DOHH2 (cell line): ENCODE measurements around the gene GPX2.

ENCODE experiments used
- H3F3A ChIP-seq: fragments of 200-600 bp; sonication (generic), shearing (Covaris generic); 2 replicates; pipeline ENCODE4 v1.6.0; 2016; ENCODE audit warnings: antibody characterized with exemption, mild to moderate bottlenecking; ENCODE audit not compliant: control insufficient read depth, insufficient read depth
- H3K27ac ChIP-seq: fragments of 200-600 bp; sonication (generic); 2 replicates; pipeline ENCODE4 v1.5.1; 2014; ENCODE audit warnings: low read depth, mild to moderate bottlenecking, low read length, moderate library complexity
- H3K27me3 ChIP-seq: fragments of 200-600 bp; sonication (generic); 2 replicates; pipeline ENCODE4 v1.6.1; 2014; ENCODE audit warnings: mild to moderate bottlenecking, low read length, mixed read lengths; ENCODE audit not compliant: control insufficient read depth
- H3K36me3 ChIP-seq: fragments of 200-600 bp; sonication (generic); 2 replicates; pipeline ENCODE4 v1.6.1; 2014; ENCODE audit warnings: mild to moderate bottlenecking, low read length, moderate library complexity, mixed read lengths; ENCODE audit not compliant: control insufficient read depth
- H3K4me1 ChIP-seq: fragments of 200-600 bp; sonication (generic); 2 replicates; pipeline ENCODE4 v1.6.1; 2014; ENCODE audit warnings: mild to moderate bottlenecking, low read length, mixed read lengths; ENCODE audit not compliant: control insufficient read depth
- H3K4me2 ChIP-seq: fragments of 200-600 bp; sonication (generic); 2 replicates; pipeline ENCODE4 v1.6.0; 2014; ENCODE audit warnings: mild to moderate bottlenecking, low read length, moderate library complexity
- H3K4me3 ChIP-seq: fragments of 200-600 bp; sonication (generic); 2 replicates; pipeline ENCODE4 v1.5.1; 2014; ENCODE audit warnings: mild to moderate bottlenecking, low read length, mixed read lengths
- H3K79me2 ChIP-seq: fragments of 200-600 bp; sonication (generic); 2 replicates; pipeline ENCODE4 v1.6.1; 2014; ENCODE audit warnings: mild to moderate bottlenecking, low read length, mixed read lengths; ENCODE audit not compliant: control insufficient read depth
- H3K9me2 ChIP-seq: fragments of 200-600 bp; sonication (generic); replicated peaks from 2 replicates; pipeline ENCODE4 v1.6.1; 2014; ENCODE audit warnings: mild to moderate bottlenecking, low read length, mixed read lengths; ENCODE audit not compliant: control insufficient read depth
- H3K9me3 ChIP-seq: fragments of 200-600 bp; sonication (generic); 2 replicates; pipeline ENCODE4 v1.6.1; 2014; ENCODE audit warnings: antibody characterized with exemption, low read length, mixed read lengths; ENCODE audit not compliant: control insufficient read depth, insufficient read depth
- H4K20me1 ChIP-seq: fragments of 200-600 bp; sonication (generic); 2 replicates; pipeline ENCODE4 v1.6.0; 2014; ENCODE audit warnings: low read depth, mild to moderate bottlenecking, antibody characterized with exemption, low read length, moderate library complexity; ENCODE audit not compliant: control insufficient read depth, insufficient read depth
- CTCF ChIP-seq: fragments of 200-600 bp; sonication (generic); IDR thresholded peaks from one replicate; pipeline ENCODE4 v1.5.1; 2014; ENCODE audit warnings: antibody characterized with exemption, mild to moderate bottlenecking, low read depth, low read length; ENCODE audit not compliant: poor library complexity, severe bottlenecking
- EZH2phosphoT487 ChIP-seq: fragments of 200-600 bp; sonication (generic); IDR thresholded peaks from 2 replicates; pipeline ENCODE4 v1.6.1; 2017; ENCODE audit warnings: borderline replicate concordance, mild to moderate bottlenecking, antibody characterized with exemption, low read length, moderate library complexity, mixed read lengths

GPX2 gene

GRCh38 chr14:64987438-64987767 lies 44.9 kb upstream of the GPX2 start:
- H3K4me2 ChIP-seq, result peak overlapping the region; percentile 92
- TF ChIP-seq CTCF, result no peak
- TF ChIP-seq EZH2phosphoT487, result no peak
- H4K20me1 ChIP-seq, result no peaks in the 10 kb centered on the region
- peaks cover 29% of the 10 kb centered on the region for H3K27me3 ChIP-seq
- no peaks in the 10 kb centered on the region for H3K9me2 ChIP-seq
- H3K9me3 ChIP-seq, result no peaks in the 10 kb centered on the region
- H3K4me1 ChIP-seq, result peaks cover 45% of the 10 kb centered on the region
- H3K79me2 ChIP-seq, result peaks cover 40% of the 10 kb centered on the region
- H3F3A ChIP-seq, result 0 out of 2 replicates have a peak, but pooled peaks cover 4% of the 10 kb centered on the region
- peak overlapping the region; percentile 54 for H3K27ac ChIP-seq
- peak overlapping the region; percentile 93 for H3K4me3 ChIP-seq
- peaks cover 3% of the 10 kb centered on the region for H3K36me3 ChIP-seq

- Histone ChIP-seq H3F3A (0 out of 2 replicates have a peak, but pooled peaks cover 4% of the 10 kb centered on the region), H3K27ac (peak within 1 kb of the TSS; percentile 54), H4K20me1 (no peaks in the 10 kb centered on the region), H3K9me3 (no peaks in the 10 kb centered on the region), H3K4me2 (peak within 1 kb of the TSS; percentile 92), H3K4me1 (peaks cover 40% of the 10 kb centered on the region), H3K9me2 (no peaks in the 10 kb centered on the region), H3K27me3 (peaks cover 30% of the 10 kb centered on the region), H3K36me3 (peaks cover 3% of the 10 kb centered on the region), H3K4me3 (peak within 1 kb of the TSS; percentile 93), H3K79me2 (peaks cover 40% of the 10 kb centered on the region)
- no peak for TF ChIP-seq EZH2phosphoT487
- TF ChIP-seq CTCF, result peak; percentile 92
Observed at GRCh38 chr14:64986648-64987437, 44.3 kb upstream of the GPX2 start, which contains the start of gene FNTB. Gene FNTB (plus strand): TSS chr14:64986895. CDS start chr14:64986954, 59 bp downstream.

GRCh38 chr14:64983439-64984310 lies 41.1 kb upstream of the GPX2 start:
- H3K27ac ChIP-seq, result no peak overlapping the region
- H3K4me3 ChIP-seq, result peak overlapping the region; percentile 57
- H3K4me1 ChIP-seq, result peaks cover 25% of the 10 kb centered on the region
- H3K9me3 ChIP-seq, result no peaks in the 10 kb centered on the region
- peaks cover 35% of the 10 kb centered on the region for H3K27me3 ChIP-seq
- H3F3A ChIP-seq, result peaks cover 4% of the 10 kb centered on the region; the same call in 1 of the 2 replicates
- H3K79me2 ChIP-seq, result peaks cover 16% of the 10 kb centered on the region
- no peaks in the 10 kb centered on the region for H3K9me2 ChIP-seq
- H3K4me2 ChIP-seq, result peak overlapping the region; percentile 64
- H4K20me1 ChIP-seq, result no peaks in the 10 kb centered on the region
- TF ChIP-seq EZH2phosphoT487 (no peak), CTCF (peak; percentile 66)
- peaks cover under 1% of the 10 kb centered on the region for H3K36me3 ChIP-seq
